Mesothelial cell of epicardium (in vitro differentiated cells): ENCODE measurements around the gene DNAI1. TPM values are rescaled to one million over a fixed set of nuclear protein-coding genes. Genes with fewer than 3 reads are reported as not detected.

Experiments
- DNase-seq, 2 experiments: peaks; one replicate each; pipeline ENCODE4 v3.0.0; 2021; ENCODE audit warnings: low spot score in 2 of 2; ENCODE audit not compliant: unreplicated experiment in 2 of 2
- H3K27ac Mint-ChIP-seq: 2 replicates; pipeline ENCODE4 v1.8.0; 2021; ENCODE audit warnings: mixed read lengths
- H3K27me3 Mint-ChIP-seq: 2 replicates; pipeline ENCODE4 v1.8.0; 2021; ENCODE audit warnings: low read depth, mixed read lengths
- H3K36me3 Mint-ChIP-seq: 2 replicates; pipeline ENCODE4 v1.8.0; 2021; ENCODE audit warnings: mixed read lengths
- H3K4me1 Mint-ChIP-seq: 2 replicates; pipeline ENCODE4 v1.8.0; 2021; ENCODE audit warnings: mixed read lengths
- H3K4me3 Mint-ChIP-seq: 2 replicates; pipeline ENCODE4 v1.8.0; 2021; ENCODE audit warnings: mild to moderate bottlenecking, moderate library complexity, mixed read lengths
- H3K9me3 Mint-ChIP-seq: 2 replicates; pipeline ENCODE4 v1.8.0; 2021; ENCODE audit warnings: mixed read lengths
- total RNA-seq: library from RNA; stranded (reverse); gene quantifications from 3 replicates; pipeline ENCODE4 v1.2.1, GENCODE V29; 2021
- TF ChIP-seq, protein P1 (sequence below): fragments of 200-600 bp; sonication (generic); IDR thresholded peaks from one replicate; pipeline ENCODE4 v1.5.0; 2021; ENCODE audit warnings: antibody characterized with exemption; ENCODE audit not compliant: unreplicated experiment

DNAI1 gene
- total RNA-seq, 1 donor from 2014 or later, result not detected

DNA sequence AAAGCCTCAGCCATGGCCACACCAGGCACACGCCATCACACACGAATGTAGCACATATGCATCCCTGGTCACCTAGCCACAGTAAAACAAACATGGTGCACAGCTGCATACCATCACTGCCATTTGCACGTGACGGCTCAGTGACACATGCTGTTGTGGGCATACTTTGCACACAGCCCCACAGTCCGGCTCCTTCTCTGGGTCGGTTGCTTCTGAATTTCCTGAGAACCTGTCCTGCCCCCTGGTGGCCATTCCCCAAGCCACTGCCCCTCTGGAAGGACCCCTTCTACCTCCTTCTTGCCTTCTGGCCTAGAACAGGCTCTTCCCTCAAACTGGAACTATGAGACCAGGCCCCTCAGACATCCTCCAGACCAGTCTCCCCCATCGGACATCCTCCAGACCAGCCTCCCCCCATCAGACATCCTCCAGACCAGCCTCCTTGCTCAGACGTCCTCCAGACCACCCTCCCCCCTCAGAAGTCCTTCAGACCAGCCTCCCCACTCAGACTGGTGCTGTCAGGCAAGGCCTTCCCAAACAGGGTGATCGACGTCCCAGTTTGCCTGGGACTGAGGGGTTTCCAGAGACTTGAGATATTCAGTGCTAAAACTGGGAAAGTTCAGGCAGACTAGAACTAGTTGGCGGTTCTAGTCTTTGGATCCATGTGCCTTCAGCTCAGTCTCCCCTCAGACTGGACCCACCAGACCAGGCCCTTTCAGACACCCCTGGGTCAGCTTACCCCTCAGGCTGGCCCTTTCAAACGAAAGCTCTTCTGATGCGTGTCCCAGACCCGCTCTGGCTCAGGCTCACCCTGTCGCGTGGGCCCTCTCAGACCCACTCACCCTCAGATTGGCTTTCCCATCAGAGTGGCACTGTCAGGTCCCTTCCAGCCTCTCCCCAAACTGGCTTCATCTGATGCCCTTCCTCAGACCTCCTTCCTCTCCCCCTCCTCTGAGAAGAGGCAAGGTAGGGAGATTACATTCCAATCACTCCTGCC, 88.5 kb downstream of the DNAI1 start:
- Mint-ChIP-seq H3K9me3 (no peaks in the 10 kb centered on the region), H3K27ac (no peak overlapping the region), H3K4me3 (no peak overlapping the region), H3K36me3 (no peaks in the 10 kb centered on the region), H3K27me3 (peaks cover 49% of the 10 kb centered on the region), H3K4me1 (no peaks in the 10 kb centered on the region)
- TF ChIP-seq, protein P1, sequence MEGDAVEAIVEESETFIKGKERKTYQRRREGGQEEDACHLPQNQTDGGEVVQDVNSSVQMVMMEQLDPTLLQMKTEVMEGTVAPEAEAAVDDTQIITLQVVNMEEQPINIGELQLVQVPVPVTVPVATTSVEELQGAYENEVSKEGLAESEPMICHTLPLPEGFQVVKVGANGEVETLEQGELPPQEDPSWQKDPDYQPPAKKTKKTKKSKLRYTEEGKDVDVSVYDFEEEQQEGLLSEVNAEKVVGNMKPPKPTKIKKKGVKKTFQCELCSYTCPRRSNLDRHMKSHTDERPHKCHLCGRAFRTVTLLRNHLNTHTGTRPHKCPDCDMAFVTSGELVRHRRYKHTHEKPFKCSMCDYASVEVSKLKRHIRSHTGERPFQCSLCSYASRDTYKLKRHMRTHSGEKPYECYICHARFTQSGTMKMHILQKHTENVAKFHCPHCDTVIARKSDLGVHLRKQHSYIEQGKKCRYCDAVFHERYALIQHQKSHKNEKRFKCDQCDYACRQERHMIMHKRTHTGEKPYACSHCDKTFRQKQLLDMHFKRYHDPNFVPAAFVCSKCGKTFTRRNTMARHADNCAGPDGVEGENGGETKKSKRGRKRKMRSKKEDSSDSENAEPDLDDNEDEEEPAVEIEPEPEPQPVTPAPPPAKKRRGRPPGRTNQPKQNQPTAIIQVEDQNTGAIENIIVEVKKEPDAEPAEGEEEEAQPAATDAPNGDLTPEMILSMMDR, result peak; percentile 75
- DNase-seq, result peak in 1 of 2 experiments; percentile 71

DNA sequence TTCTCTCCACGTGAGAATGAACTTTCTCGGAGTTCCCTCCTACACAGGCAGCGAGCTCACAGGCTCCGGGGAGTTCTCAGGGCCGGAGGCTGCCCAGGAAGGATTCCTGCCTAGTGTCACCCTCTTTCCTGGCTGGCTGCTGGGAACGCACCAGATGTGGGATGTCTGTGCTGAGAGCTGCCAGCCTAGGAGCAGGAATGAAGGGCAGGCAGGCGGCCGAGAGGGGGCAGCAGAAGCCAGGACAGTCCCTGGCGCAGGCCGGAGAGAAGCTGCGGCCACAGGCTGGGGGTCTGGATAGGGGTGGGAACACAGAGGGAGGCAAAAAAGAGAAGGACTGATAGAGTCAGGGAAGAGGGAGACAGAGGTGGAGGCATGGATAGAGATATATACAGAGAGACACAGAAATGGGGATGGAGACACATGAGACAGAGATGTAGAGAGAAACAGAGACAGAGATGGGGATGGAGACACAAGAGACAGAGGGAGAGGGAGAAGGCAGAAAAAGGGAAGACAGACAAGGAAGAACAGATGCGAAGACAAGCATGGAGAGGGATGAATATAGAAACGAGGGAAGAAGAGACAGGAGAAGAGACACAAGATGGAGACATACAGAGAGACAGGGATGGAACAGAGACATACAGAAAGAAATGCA, 89.5 kb downstream of the DNAI1 start:
- TF ChIP-seq, protein P1, result peak; percentile 69
- Mint-ChIP-seq H3K9me3 (no peaks in the 10 kb centered on the region), H3K27ac (no peak overlapping the region), H3K4me1 (no peaks in the 10 kb centered on the region), H3K36me3 (no peaks in the 10 kb centered on the region), H3K27me3 (peaks cover 45% of the 10 kb centered on the region), H3K4me3 (no peak overlapping the region)
- DNase-seq, result peak; percentile 55 to 85

DNA sequence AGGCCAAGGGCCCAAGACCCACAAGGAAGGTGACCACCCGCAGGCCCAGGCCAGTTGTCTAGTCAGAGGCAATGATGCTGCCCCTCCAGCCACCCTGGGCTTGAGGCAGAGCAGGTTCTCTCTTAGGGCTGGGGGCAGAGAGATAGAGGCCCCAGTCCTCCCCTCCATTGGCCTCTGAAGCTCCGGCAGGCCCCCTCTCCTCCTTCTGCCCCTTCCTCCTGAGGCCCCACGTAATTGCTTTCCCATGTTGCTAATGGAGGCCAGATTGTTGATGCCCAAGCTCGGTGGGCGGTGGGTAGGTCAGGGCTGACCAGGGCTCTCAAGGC, 90.8 kb downstream of the DNAI1 start:
- no peak for DNase-seq
- Mint-ChIP-seq H3K4me3 (no peak overlapping the region), H3K9me3 (no peaks in the 10 kb centered on the region), H3K27ac (no peak overlapping the region), H3K27me3 (peaks cover 41% of the 10 kb centered on the region), H3K36me3 (no peaks in the 10 kb centered on the region), H3K4me1 (peaks cover 6% of the 10 kb centered on the region)
- TF ChIP-seq, protein P1, result no peak

DNA sequence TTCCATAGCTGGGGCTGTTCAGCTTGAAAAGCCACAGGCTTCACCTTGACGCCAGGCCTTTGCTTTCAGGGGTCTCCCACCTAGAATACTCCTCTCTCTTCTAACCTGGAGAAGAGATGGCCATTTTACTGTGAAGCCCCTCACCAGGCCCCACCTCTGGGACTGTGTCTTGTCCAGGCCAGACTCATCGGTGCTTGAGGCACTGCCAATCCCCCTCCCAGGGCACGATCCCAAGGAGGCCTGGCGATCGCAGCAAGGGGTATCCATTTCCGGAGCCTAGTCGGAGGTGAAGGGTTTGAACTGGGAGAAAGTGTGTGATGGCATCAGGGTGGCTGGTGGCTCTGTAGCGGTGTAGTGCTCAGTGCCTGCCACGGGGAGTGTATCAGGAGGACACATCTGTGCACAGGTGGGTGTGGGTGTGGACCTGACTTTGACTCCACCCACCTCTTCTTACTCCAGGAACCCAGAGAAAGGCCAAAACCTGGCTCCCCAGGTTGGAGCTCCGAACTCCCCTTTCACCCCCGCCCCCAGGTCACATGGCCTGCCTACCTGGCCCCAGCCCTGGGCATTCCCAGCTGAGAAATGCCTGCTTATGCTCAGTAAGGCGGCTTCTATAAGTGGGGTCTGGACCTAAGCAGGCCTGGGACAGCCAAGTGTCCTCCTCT, 91.5 kb downstream of the DNAI1 start:
- Mint-ChIP-seq H3K27ac (no peak overlapping the region), H3K9me3 (no peaks in the 10 kb centered on the region), H3K36me3 (no peaks in the 10 kb centered on the region), H3K4me3 (no peak overlapping the region), H3K27me3 (peaks cover 34% of the 10 kb centered on the region), H3K4me1 (peaks cover 14% of the 10 kb centered on the region)
- TF ChIP-seq, protein P1, result no peak
- DNase-seq, result no peak

DNA sequence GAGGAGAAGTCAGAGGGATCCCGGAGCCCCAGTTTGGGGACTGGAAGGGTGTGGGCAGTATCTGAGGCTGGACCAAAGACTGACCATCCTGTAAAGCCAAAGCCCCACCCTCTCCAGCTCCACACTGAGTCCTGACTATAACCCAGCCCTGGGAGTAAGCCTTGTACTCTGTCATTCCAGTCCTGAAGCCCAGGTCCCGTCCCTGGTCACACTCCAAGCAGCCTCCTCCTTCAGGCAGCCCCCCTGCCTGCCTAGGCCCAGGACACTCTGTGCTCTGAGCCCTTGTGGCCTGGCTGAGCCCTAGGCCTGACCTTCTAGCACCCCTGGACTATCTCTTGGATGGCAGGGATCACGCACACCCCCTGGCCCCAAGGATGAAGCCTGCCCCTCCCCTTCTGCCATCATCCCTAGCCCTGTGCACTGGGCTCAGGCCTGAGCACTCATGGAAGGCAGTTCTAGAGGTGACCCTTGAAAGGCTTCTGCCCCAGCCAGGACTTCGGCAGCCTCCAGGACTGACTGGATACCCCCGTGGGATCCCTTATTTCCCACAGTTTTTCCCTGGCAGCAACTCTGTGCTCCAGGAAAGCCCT, 92.2 kb downstream of the DNAI1 start:
- TF ChIP-seq, protein P1, result no peak
- H3K4me1 Mint-ChIP-seq, result peaks cover 18% of the 10 kb centered on the region
- no peak for DNase-seq
- H3K27me3 Mint-ChIP-seq, result peaks cover 27% of the 10 kb centered on the region
- H3K4me3 Mint-ChIP-seq, result no peak overlapping the region
- H3K9me3 Mint-ChIP-seq, result no peaks in the 10 kb centered on the region
- no peaks in the 10 kb centered on the region for H3K36me3 Mint-ChIP-seq
- H3K27ac Mint-ChIP-seq, result no peak overlapping the region
